Kasumi-1 (cell line): ENCODE data around the gene STK32B.

Experiments used
- DNase-seq, 2 experiments: peaks; one replicate each; lab custom pipeline; 2025; lab: John Stamatoyannopoulos, UW

STK32B gene

GRCh38 chr4:5446595-5447226 is 395.4 kb downstream of the STK32B start:
- DNase-seq = no peak

GRCh38 chr4:5447755-5448154 is 396.5 kb downstream of the STK32B start:
- no peak for DNase-seq

DNA sequence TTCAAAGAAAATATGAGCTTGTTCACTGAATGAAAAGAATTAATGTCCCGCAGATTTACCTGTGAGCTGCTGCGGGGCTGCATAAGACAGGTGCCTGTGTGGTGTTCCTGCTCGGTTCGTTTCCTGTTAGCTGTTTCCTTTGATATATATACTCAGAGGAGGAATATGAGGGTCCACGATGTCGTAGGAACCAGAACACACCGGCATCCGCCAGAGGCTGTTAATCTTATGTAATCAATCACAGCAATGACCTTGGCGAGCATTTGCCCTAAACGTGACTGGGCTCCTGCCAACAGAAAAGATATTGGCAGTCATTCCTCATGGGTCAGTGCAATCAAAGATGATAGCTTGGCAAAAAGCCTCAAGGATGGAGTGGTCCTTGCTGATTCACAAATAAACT is 396.9 kb downstream of the STK32B start:
- DNase-seq = no peak

DNA sequence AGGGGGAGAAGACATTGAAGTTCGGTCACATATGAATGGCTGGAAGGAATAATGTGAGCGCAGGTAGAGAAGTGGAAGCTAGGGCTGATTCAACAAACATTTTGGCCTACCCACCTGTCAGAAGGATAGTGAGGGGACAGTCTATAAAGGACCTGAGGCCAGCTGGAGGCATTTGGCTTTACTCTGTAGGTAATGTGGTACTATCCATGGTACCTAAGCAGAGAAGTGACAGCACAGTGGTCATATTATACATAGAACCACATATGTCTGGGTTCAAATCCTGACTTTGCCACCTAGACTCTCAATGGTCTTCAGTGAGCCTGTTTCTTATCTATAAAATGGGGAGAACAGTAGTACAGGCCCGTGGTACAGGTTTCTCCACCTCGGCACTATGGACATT is 400.0 kb downstream of the STK32B start:
- no peak for DNase-seq

DNA sequence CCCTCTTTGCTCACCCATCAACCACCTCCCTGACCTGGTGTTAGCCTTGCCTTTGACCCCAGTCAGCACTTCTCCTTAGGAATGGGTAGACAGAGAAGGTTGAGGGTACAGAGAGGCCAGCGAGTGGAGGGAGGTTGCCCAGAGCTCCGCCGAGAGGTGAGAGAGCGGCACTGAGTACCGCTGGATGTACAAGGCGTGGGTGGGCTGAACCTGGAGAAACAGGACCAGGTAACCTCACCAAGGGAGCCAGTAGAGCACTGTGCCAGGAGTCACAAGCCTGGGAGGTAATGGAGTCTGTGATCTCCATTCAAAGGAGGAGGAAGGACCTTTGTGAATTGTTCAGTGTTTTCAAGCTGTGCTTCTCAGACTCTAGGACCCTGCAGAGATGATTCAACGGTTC is 400.9 kb downstream of the STK32B start:
- no peak for DNase-seq

- DNase-seq = no peak
These were observed 403.8 kb downstream of the STK32B start for GRCh38 chr4:5455003-5455585.

DNA sequence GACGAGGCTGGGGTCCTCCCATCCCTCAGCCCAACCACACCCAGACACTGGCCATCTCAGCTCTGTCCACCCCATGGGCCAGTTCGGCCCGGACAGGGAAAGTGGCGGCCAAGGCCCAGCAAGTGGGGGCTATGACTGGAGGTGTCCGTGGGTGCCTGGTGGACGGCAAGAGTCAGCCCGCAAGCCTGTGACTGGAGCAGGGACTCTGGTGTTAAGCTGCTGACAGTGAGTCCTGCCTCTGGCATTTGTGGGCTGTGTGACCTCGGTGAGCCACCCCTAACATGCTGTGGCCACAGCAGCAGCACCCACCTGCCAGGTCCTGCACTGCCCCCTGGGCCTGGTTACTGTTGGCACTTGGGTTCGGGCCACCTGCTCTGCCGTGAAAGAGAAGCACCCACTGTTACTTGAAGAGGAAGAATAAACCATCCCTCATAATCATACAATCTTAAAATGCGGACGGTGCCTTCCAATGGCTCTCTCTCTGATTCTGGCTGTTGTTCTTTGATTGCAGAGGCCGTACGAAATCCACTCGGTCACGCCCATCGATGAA is 405.1 kb downstream of the STK32B start:
- DNase-seq = no peak

- DNase-seq = no peak
These were observed 407.4 kb downstream of the STK32B start for GRCh38 chr4:5458676-5459075.

GRCh38 chr4:5459236-5459635 is 408.0 kb downstream of the STK32B start:
- DNase-seq = no peak

DNA sequence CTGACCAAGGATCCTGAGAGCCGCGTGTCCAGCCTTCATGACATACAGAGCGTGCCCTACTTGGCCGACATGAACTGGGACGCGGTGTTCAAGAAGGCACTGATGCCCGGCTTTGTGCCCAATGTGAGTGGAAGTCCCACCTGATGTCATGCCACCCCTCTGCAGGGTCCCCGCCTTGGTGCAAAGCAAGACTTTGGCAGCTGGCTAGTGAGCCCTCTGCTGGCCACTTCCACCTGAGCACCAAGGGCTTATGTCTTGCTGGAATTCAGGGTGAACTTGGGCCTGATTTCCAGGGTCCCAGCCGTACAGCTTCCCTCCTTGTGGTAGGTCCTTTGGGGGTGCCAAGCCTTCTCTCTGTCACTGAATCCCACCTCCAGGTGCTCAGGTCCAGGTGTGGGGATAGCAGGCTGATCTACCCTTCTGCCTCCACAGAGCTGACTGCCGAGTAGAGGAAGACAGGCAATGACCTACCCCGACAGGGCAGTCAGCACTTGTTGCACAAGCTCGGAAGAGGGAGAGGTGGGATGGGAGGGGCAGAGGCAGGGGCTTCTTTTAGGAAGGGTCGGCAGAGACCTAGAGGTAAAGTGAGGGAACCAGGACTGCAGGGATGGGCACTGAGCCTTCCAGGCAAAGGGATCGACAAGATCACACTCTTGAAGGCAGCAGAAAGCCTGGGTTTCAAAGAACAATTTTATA is 409.0 kb downstream of the STK32B start:
- peak; percentile 25 to 42 for DNase-seq

DNA sequence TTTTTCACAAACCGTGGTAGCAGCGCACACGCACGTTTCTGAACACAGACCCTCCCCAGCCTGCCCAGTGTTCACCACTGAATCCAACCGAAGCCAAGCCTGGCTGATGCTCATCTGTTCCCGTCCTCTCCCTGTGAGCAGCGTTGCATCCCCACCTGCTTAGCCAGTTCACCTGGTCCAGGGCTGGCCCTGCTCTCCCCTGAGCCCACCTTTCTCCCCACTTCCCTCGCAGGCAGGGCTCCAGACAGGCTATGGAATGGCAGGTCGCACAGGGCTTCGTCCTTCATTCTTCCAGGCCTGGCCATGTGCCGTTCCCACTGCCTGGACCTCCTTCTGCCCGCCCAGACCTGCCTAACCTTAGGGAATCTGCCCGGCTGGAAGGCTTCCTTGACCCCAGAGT is 410.2 kb downstream of the STK32B start:
- DNase-seq = no peak

DNA sequence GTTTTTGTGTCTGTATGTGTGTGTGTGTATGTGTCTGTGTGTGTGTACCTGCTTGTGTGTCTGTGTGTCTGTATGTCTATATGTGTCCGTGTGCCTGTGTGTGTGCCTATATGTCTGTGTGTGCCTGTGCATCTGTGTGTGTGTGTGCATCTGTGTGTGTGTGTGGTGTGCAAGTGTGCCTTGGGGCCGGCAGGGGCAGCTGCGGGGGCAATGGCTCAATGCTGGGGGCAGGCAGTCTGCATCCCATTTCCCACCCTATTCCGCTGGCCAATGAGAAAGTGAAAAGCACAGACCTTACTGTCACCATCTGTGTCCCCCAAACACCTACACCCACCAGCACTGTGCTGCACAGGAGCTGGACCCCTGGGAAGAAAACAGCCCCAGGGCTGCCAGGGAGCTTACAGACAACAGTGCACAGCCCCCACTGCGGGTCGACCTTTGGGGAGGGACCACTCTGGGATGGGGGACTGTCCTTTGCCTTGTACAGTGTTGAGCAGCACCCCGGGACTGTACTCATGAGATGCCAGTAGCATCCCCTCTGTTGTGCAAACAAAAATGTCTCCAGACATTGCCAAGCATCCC is 411.1 kb downstream of the STK32B start:
- no peak for DNase-seq

GRCh38 chr4:5462896-5463295 is 411.6 kb downstream of the STK32B start:
- DNase-seq = no peak

DNA sequence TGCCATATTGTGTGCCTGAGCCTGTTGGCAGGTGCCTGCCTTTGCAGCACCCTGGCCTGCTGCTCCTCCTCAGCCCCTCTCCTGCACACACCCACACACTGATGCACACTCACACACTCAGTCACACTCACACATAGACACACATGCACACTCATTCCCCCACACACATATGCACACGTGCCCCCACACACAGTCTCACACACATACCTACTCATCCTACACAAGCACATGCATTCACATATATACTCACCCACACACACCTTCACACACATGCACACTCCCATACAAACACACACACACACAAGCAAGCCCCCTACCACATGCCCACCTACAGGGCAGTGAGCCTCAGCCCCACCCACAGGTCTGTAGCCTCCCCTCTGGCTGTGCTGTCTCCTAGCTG is 412.1 kb downstream of the STK32B start:
- DNase-seq = no peak

GRCh38 chr4:5463936-5464650 is 412.8 kb downstream of the STK32B start:
- no peak for DNase-seq

DNA sequence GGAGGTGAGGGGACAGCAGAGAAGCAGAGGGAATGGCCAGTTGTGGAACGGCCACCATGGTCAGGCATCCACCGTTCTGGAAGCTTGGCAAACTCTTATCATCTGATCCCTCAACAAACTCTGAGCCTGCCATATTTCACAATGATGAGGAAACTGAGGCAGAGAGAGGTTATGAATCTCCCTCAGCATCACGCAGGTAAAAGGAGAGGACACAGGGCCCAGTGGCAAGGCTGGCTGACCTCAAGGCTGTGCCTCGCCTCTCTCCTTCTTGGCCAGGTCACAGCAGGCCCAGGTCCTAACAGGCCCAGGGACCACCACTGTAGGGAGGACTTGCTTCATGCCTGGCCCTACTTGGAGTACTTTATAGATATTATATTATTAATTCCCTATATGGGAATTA is 414.2 kb downstream of the STK32B start:
- no peak for DNase-seq

DNA sequence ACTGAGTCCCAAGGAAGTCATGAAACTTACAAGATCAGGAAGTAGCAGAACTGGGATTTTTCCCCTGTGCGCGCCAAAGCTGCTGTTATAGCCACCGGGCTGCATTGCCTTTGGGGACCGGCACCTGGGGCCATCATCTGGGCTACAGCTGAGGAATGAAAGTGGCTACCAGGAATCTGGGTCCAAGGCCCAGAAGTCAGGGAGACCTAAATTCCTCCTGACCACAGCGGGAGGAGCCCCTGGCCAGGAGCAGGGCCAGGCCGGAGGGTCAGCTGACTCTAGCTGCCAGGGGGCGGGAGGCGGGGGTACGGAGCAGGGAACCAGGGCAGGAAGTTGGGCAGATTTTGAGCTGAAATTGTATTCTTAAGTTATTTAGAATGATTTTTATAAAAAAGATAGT is 414.7 kb downstream of the STK32B start:
- DNase-seq = no peak

- DNase-seq = no peak
These were observed 415.8 kb downstream of the STK32B start for GRCh38 chr4:5467111-5467510.

DNA sequence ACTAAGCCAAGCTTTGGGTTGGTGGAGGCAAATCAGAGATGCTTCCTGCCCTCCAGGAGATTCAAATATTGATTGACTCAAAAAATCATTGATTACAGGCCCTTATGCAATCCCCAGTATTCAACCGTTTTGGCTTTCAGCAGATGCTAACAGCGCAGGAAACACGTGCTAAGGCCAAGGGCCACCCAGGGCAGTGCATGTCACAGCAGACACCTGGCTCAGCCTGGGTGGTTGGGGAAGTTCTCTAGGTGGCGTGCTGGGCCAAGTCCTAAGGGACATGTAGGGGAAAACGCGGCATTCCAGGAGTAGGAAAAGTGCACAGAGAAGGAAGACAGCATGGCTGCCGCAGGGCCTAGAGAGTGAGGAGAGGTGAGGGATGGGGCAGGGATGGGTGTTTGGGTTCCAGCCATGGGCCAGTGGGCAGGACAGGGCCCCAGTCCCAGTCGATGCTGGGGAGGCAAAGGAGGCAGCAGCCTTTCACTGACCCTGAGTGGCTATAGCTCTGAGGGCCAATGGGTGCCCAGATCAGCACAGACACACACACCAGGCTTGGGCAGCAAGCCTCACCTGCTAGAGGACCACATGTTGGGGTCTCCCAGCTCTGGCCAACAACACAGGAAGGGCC is 418.0 kb downstream of the STK32B start:
- DNase-seq = no peak

DNA sequence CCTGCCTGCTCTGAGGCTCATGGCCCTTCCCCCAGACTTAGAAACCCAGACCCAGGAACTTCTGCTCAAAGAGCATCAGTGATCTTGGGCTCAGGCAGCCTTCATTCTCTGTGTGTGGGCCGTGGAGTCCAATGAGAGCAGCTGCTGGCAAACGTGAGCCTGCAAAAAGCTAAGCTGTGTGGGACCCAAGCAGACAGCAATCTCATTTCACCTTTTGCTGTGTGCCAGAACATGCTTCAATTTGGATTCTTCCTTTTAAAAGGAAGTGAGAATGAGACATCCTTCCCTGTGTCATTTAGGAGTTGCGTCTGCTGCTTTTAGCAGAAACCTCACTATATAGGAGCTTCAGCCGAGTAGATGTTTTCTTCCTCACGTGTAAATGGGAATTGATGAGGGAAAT is 418.6 kb downstream of the STK32B start:
- DNase-seq = no peak

GRCh38 chr4:5470318-5471198 is 419.3 kb downstream of the STK32B start:
- peak; percentile 10 to 29 for DNase-seq
